Effector memory CD4-positive, alpha-beta T cell (primary cell): ENCODE measurements around the gene TWF2.

ENCODE experiments used
- DNase-seq, 3 donors: peaks; one replicate each; pipeline ENCODE4 v3.0.0-alpha.2; 2020
- H3K27ac ChIP-seq: 2 replicates; pipeline ENCODE4 v1.7.0; 2013; ENCODE audit warnings: mild to moderate bottlenecking, low read length, moderate library complexity; ENCODE audit not compliant: insufficient read depth, poor library complexity, severe bottlenecking
- H3K27me3 ChIP-seq: replicated peaks from 2 replicates; pipeline ENCODE4 v1.7.0; 2013; ENCODE audit warnings: mild to moderate bottlenecking, low read length; ENCODE audit not compliant: insufficient read depth, control insufficient read depth, poor library complexity, severe bottlenecking
- H3K36me3 ChIP-seq: 2 replicates; pipeline ENCODE4 v1.7.0; 2013; ENCODE audit warnings: mild to moderate bottlenecking, low read length, moderate library complexity; ENCODE audit not compliant: control insufficient read depth, insufficient read depth
- H3K4me1 ChIP-seq: 2 replicates; pipeline ENCODE4 v1.7.0; 2013; ENCODE audit warnings: low read length, mild to moderate bottlenecking; ENCODE audit not compliant: control insufficient read depth, insufficient read depth, poor library complexity, severe bottlenecking
- H3K4me3 ChIP-seq: 2 replicates; pipeline ENCODE4 v1.7.0; 2013; ENCODE audit warnings: low read length, low read depth, mild to moderate bottlenecking; ENCODE audit not compliant: insufficient read depth, poor library complexity, severe bottlenecking
- H3K9me3 ChIP-seq: 2 replicates; pipeline ENCODE4 v1.7.0; 2013; ENCODE audit warnings: mild to moderate bottlenecking, low read length, moderate library complexity; ENCODE audit not compliant: control insufficient read depth

The TWF2 gene

GRCh38 chr3:52240059-52240885 is 1.3 kb upstream of the TWF2 start:
- no peaks in the 10 kb centered on the region for H3K27me3 ChIP-seq
- DNase-seq = peak in 1 of 3 donors; percentile 37
- peak overlapping the region; percentile 89 for H3K4me3 ChIP-seq
- H3K27ac ChIP-seq = peak overlapping the region; percentile 95
- peaks cover 62% of the 10 kb centered on the region for H3K4me1 ChIP-seq
- no peaks in the 10 kb centered on the region for H3K9me3 ChIP-seq
- no peaks in the 10 kb centered on the region for H3K36me3 ChIP-seq

GRCh38 chr3:52238193-52238760 is 681 bp downstream of the TWF2 start:
- peak overlapping the region; percentile 95 for H3K27ac ChIP-seq
- H3K9me3 ChIP-seq = no peaks in the 10 kb centered on the region
- H3K36me3 ChIP-seq = peaks cover 14% of the 10 kb centered on the region
- DNase-seq = no peak
- peak overlapping the region; percentile 89 for H3K4me3 ChIP-seq
- peaks cover 46% of the 10 kb centered on the region for H3K4me1 ChIP-seq
- no peaks in the 10 kb centered on the region for H3K27me3 ChIP-seq

GRCh38 chr3:52237657-52238172 is 1.2 kb downstream of the TWF2 start:
- Histone ChIP-seq H3K9me3 (no peaks in the 10 kb centered on the region), H3K4me3 (peak overlapping the region; percentile 89), H3K4me1 (peaks cover 52% of the 10 kb centered on the region), H3K36me3 (peaks cover 14% of the 10 kb centered on the region), H3K27ac (peak overlapping the region; percentile 95), H3K27me3 (no peaks in the 10 kb centered on the region)
- DNase-seq = no peak

- Histone ChIP-seq H3K27me3 (no peaks in the 10 kb centered on the region), H3K27ac (peak overlapping the region; percentile 95), H3K4me1 (peaks cover 53% of the 10 kb centered on the region), H3K9me3 (no peaks in the 10 kb centered on the region), H3K36me3 (peaks cover 14% of the 10 kb centered on the region), H3K4me3 (peak overlapping the region; percentile 89)
- DNase-seq = no peak
Measured at GRCh38 chr3:52237006-52237656, 1.8 kb downstream of the TWF2 start.

- Histone ChIP-seq H3K27me3 (no peaks in the 10 kb centered on the region), H3K36me3 (peaks cover 14% of the 10 kb centered on the region), H3K4me3 (no peak overlapping the region), H3K4me1 (peaks cover 58% of the 10 kb centered on the region), H3K27ac (peak overlapping the region; percentile 95), H3K9me3 (no peaks in the 10 kb centered on the region)
- no peak for DNase-seq
Measured at GRCh38 chr3:52236424-52236886, 2.5 kb downstream of the TWF2 start.

GRCh38 chr3:52234516-52235447 is 4.2 kb downstream of the TWF2 start:
- H3K36me3 ChIP-seq = peaks cover 31% of the 10 kb centered on the region
- H3K4me3 ChIP-seq = no peak overlapping the region
- H3K9me3 ChIP-seq = no peaks in the 10 kb centered on the region
- no peaks in the 10 kb centered on the region for H3K27me3 ChIP-seq
- no peak for DNase-seq
- peak overlapping the region; percentile 16 for H3K27ac ChIP-seq
- peaks cover 44% of the 10 kb centered on the region for H3K4me1 ChIP-seq

- no peaks in the 10 kb centered on the region for H3K9me3 ChIP-seq
- no peak overlapping the region for H3K4me3 ChIP-seq
- no peaks in the 10 kb centered on the region for H3K27me3 ChIP-seq
- H3K36me3 ChIP-seq = peaks cover 39% of the 10 kb centered on the region
- peak overlapping the region; percentile 16 for H3K27ac ChIP-seq
- DNase-seq = no peak
- H3K4me1 ChIP-seq = peaks cover 43% of the 10 kb centered on the region
Measured at GRCh38 chr3:52233968-52234367, 5.0 kb downstream of the TWF2 start.

- no peak for DNase-seq
Measured at GRCh38 chr3:52233108-52233591, 5.8 kb downstream of the TWF2 start.

More at GRCh38 chr3:52233108-52233591, 5.8 kb downstream of the TWF2 start:
- H3K4me3 ChIP-seq = no peak overlapping the region
- peak overlapping the region; percentile 42 for H3K27ac ChIP-seq
- H3K27me3 ChIP-seq = no peaks in the 10 kb centered on the region
- no peaks in the 10 kb centered on the region for H3K9me3 ChIP-seq
- H3K36me3 ChIP-seq = peaks cover 47% of the 10 kb centered on the region
- peaks cover 42% of the 10 kb centered on the region for H3K4me1 ChIP-seq
